H9 (cell line): ENCODE measurements around the gene MAPK4. TPM values are rescaled to one million over a fixed set of nuclear protein-coding genes. Genes with fewer than 3 reads are reported as not detected.

ENCODE experiments used
- DNase-seq: peaks from one replicate; pipeline ENCODE4 v3.0.0-alpha.2; 2017
- H2AFZ ChIP-seq: one replicate; pipeline ENCODE4 v1.6.1; 2013; ENCODE audit warnings: mild to moderate bottlenecking, low read length, control low read depth, moderate library complexity
- H2AK5ac ChIP-seq: 2 replicates; pipeline ENCODE4 v1.6.1; 2013; ENCODE audit warnings: low read length, control low read depth, mixed read lengths; ENCODE audit not compliant: insufficient read length
- H2BK120ac ChIP-seq: one replicate; pipeline ENCODE4 v1.6.1; 2013; ENCODE audit warnings: low read depth, mild to moderate bottlenecking, low read length, control low read depth, inconsistent platforms; ENCODE audit not compliant: poor library complexity, severe bottlenecking
- H2BK12ac ChIP-seq: 2 replicates; pipeline ENCODE4 v1.6.1; 2013; ENCODE audit warnings: low read length, control low read depth, mixed read lengths, low read depth; ENCODE audit not compliant: insufficient read length
- H2BK15ac ChIP-seq: 2 replicates; pipeline ENCODE4 v1.6.1; 2013; ENCODE audit warnings: low read depth, low read length, control low read depth
- H2BK20ac ChIP-seq: one replicate; pipeline ENCODE4 v1.6.1; 2013; ENCODE audit warnings: low read depth, mild to moderate bottlenecking, low read length, control low read depth, inconsistent platforms; ENCODE audit not compliant: poor library complexity, severe bottlenecking
- H2BK5ac ChIP-seq: 2 replicates; pipeline ENCODE4 v1.6.1; 2013; ENCODE audit warnings: low read length, control low read depth, mixed read lengths; ENCODE audit not compliant: insufficient read length
- H3K14ac ChIP-seq: 2 replicates; pipeline ENCODE4 v1.6.1; 2013; ENCODE audit warnings: low read length, control low read depth; ENCODE audit not compliant: insufficient read depth
- H3K18ac ChIP-seq: 2 replicates; pipeline ENCODE4 v1.6.1; 2013; ENCODE audit warnings: low read depth, mild to moderate bottlenecking, mixed read lengths, low read length, control low read depth; ENCODE audit not compliant: insufficient read length
- H3K23ac ChIP-seq: 2 replicates; pipeline ENCODE4 v1.6.1; 2013; ENCODE audit warnings: low read length, control low read depth, mixed read lengths, low read depth; ENCODE audit not compliant: insufficient read length
- H3K23me2 ChIP-seq: 2 replicates; pipeline ENCODE4 v1.6.1; 2013; ENCODE audit warnings: low read depth, mild to moderate bottlenecking, mixed read lengths, low read length, control low read depth; ENCODE audit not compliant: insufficient read length, poor library complexity, severe bottlenecking
- H3K27ac ChIP-seq: 2 replicates; pipeline ENCODE4 v1.5.1; 2013; ENCODE audit warnings: low read length, control low read depth, mixed read lengths, low read depth; ENCODE audit not compliant: insufficient read length
- H3K27me3 ChIP-seq: 2 replicates; pipeline ENCODE4 v1.6.1; 2013; ENCODE audit warnings: low read length, control low read depth, inconsistent platforms; ENCODE audit not compliant: insufficient read depth
- H3K4ac ChIP-seq: 2 replicates; pipeline ENCODE4 v1.6.1; 2013; ENCODE audit warnings: low read depth, mild to moderate bottlenecking, control low read depth, inconsistent platforms, low read length, moderate library complexity
- H3K4me1 ChIP-seq: 2 replicates; pipeline ENCODE4 v1.6.1; 2013; ENCODE audit warnings: low read length, control low read depth, inconsistent platforms; ENCODE audit not compliant: insufficient read depth
- H3K4me2 ChIP-seq: 2 replicates; pipeline ENCODE4 v1.6.1; 2013; ENCODE audit warnings: low read length, control low read depth, mixed read lengths; ENCODE audit not compliant: insufficient read length, insufficient read depth
- H3K56ac ChIP-seq: 2 replicates; pipeline ENCODE4 v1.6.1; 2013; ENCODE audit warnings: low read depth, mild to moderate bottlenecking, mixed read lengths, low read length, control low read depth; ENCODE audit not compliant: insufficient read length
- H3K79me1 ChIP-seq: 2 replicates; pipeline ENCODE4 v1.6.1; 2013; ENCODE audit warnings: low read depth, mild to moderate bottlenecking, moderate library complexity, low read length, control low read depth, inconsistent platforms; ENCODE audit not compliant: insufficient read depth, poor library complexity, severe bottlenecking
- H3K79me2 ChIP-seq: 2 replicates; pipeline ENCODE4 v1.6.1; 2013; ENCODE audit warnings: low read length, control low read depth, inconsistent platforms; ENCODE audit not compliant: insufficient read depth
- H3K9ac ChIP-seq: 2 replicates; pipeline ENCODE4 v1.6.1; 2013; ENCODE audit warnings: low read length, control low read depth, mixed read lengths; ENCODE audit not compliant: insufficient read length; ENCODE audit errors: extremely low read depth
- H3K9me3 ChIP-seq: one replicate; pipeline ENCODE4 v1.6.1; 2013; ENCODE audit warnings: low read depth, low read length, inconsistent platforms; ENCODE audit not compliant: control insufficient read depth
- H3T11ph ChIP-seq: one replicate; pipeline ENCODE4 v1.6.1; 2013; ENCODE audit warnings: mild to moderate bottlenecking, low read length, control low read depth, inconsistent platforms
- H4K20me1 ChIP-seq: one replicate; pipeline ENCODE4 v1.6.1; 2013; ENCODE audit not compliant: control insufficient read depth, insufficient read length, insufficient read depth
- H4K5ac ChIP-seq: 2 replicates; pipeline ENCODE4 v1.6.1; 2013; ENCODE audit warnings: low read depth, mild to moderate bottlenecking, mixed read lengths, low read length, control low read depth; ENCODE audit not compliant: insufficient read length
- H4K8ac ChIP-seq: replicated peaks from 2 replicates; pipeline ENCODE4 v1.6.1; 2013; ENCODE audit warnings: low read length, control low read depth, mixed read lengths, low read depth; ENCODE audit not compliant: insufficient read length
- H4K91ac ChIP-seq: 2 replicates; pipeline ENCODE4 v1.6.1; 2013; ENCODE audit warnings: low read depth, mild to moderate bottlenecking, moderate library complexity, mixed read lengths, low read length, control low read depth; ENCODE audit not compliant: insufficient read length
- H3K27ac Mint-ChIP-seq, 3 experiments: 2 replicates in 2 of 3; 3 replicates in 1 of 3; pipeline ENCODE4 v1.8.0; 2020 to 2021; ENCODE audit warnings: mixed read lengths in 3 of 3, mild to moderate bottlenecking in 1 of 3, moderate library complexity in 1 of 3
- H3K27me3 Mint-ChIP-seq: 2 replicates; pipeline ENCODE4 v1.8.0; 2021; ENCODE audit warnings: low read depth, mild to moderate bottlenecking, moderate library complexity, mixed read lengths
- H3K36me3 Mint-ChIP-seq, 3 experiments: 2 replicates in 2 of 3; 3 replicates in 1 of 3; pipeline ENCODE4 v1.8.0; 2020 to 2021; ENCODE audit warnings: low read depth in 3 of 3, mixed read lengths in 3 of 3; ENCODE audit not compliant: insufficient read depth in 1 of 3
- H3K4me1 Mint-ChIP-seq, 2 experiments: 2 replicates each; pipeline ENCODE4 v1.8.0; 2020; ENCODE audit warnings: mixed read lengths in 2 of 2
- H3K4me3 Mint-ChIP-seq, 2 experiments: 2 replicates in 1 of 2; 3 replicates in 1 of 2; pipeline ENCODE4 v1.8.0; 2020 to 2021; ENCODE audit warnings: mild to moderate bottlenecking in 2 of 2, mixed read lengths in 2 of 2, moderate library complexity in 1 of 2
- H3K9me3 Mint-ChIP-seq, 2 experiments: 2 replicates in 1 of 2; 3 replicates in 1 of 2; pipeline ENCODE4 v1.8.0; 2020; ENCODE audit warnings: mild to moderate bottlenecking in 2 of 2, mixed read lengths in 2 of 2, moderate library complexity in 1 of 2
- WGBS: extraction: QIAGEN DNeasy Blood & Tissue Kit; methylation state at CpG from one replicate; pipeline ENCODE4 v1.1.7; 2013; ENCODE audit warnings: missing lambda C conversion rate, low lambda C conversion rate, mixed read lengths; ENCODE audit not compliant: insufficient read length; ENCODE audit errors: extremely low coverage; 5-methylcytosine and 5-hydroxymethylcytosine counted together
- total RNA-seq: library from RNA; stranded (reverse); gene quantifications from 2 replicates; pipeline ENCODE4 v1.2.1, GENCODE V29; 2021
- TF ChIP-seq, protein P1 (sequence below): fragments of 200-600 bp; sonication (generic); conservative IDR thresholded peaks from 3 replicates; pipeline ENCODE4 v1.8.0; 2021; ENCODE audit warnings: antibody characterized with exemption, mild to moderate bottlenecking

Gene MAPK4
- total RNA-seq, 1 experiment from 2014 or later, result 1.6 TPM

DNA sequence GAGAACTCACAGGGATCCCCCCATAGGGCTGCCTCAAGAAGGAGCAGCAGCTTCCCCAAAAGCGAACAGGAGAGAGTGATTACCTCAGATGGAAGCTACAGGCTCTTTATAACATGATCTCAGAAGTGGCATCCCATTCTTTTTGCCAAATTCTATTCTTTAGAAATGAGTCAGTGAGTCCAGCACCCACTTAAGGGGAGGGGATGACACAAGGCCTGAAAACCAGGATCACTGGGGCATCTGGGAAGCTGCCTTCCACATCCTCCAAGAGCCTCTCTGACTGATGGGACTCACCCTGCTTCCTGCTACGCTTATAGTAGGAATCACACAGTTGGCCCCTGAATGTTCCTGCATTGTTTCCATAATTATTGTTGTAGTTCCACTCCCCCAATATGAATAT lies 96.5 kb downstream of the MAPK4 start:
- no peak overlapping the region for H3K9ac ChIP-seq
- H2BK120ac ChIP-seq, result no peak overlapping the region
- no peak overlapping the region for H3K23ac ChIP-seq
- H3K27me3 ChIP-seq, result no peaks in the 10 kb centered on the region
- no peaks in the 10 kb centered on the region for H3K23me2 ChIP-seq
- H2BK15ac ChIP-seq, result no peak overlapping the region
- no peak overlapping the region for H4K5ac ChIP-seq
- H3K14ac ChIP-seq, result no peak overlapping the region
- no peak overlapping the region for H2AFZ ChIP-seq
- TF ChIP-seq, protein P1, sequence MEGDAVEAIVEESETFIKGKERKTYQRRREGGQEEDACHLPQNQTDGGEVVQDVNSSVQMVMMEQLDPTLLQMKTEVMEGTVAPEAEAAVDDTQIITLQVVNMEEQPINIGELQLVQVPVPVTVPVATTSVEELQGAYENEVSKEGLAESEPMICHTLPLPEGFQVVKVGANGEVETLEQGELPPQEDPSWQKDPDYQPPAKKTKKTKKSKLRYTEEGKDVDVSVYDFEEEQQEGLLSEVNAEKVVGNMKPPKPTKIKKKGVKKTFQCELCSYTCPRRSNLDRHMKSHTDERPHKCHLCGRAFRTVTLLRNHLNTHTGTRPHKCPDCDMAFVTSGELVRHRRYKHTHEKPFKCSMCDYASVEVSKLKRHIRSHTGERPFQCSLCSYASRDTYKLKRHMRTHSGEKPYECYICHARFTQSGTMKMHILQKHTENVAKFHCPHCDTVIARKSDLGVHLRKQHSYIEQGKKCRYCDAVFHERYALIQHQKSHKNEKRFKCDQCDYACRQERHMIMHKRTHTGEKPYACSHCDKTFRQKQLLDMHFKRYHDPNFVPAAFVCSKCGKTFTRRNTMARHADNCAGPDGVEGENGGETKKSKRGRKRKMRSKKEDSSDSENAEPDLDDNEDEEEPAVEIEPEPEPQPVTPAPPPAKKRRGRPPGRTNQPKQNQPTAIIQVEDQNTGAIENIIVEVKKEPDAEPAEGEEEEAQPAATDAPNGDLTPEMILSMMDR, result no peak
- no peak overlapping the region for H3K18ac ChIP-seq
- Mint-ChIP-seq H3K9me3 (no peaks in the 10 kb centered on the region; a peak in 2 of 5 replicates), H3K36me3 (peaks cover 0 to 2% (median 0%) of the 10 kb centered on the region in 3 experiments; a peak in 2 of 7 replicates), H3K4me1 (peaks cover 32 to 38% of the 10 kb centered on the region in 2 experiments), H3K27me3 (no peaks in the 10 kb centered on the region; the same call in 1 of the 2 replicates), H3K27ac (no peak overlapping the region), H3K4me3 (no peak overlapping the region)
- H2AK5ac ChIP-seq, result no peak overlapping the region
- no peak overlapping the region for H3K4me2 ChIP-seq
- no peak overlapping the region for H4K91ac ChIP-seq
- no peak overlapping the region for H2BK20ac ChIP-seq
- DNase-seq, result no peak
- no peak overlapping the region for H4K8ac ChIP-seq
- no peaks in the 10 kb centered on the region for H3K79me1 ChIP-seq
- H3K27ac ChIP-seq, result no peak overlapping the region
- no peaks in the 10 kb centered on the region; the same call in 1 of the 2 replicates for H3K4me1 ChIP-seq
- no peaks in the 10 kb centered on the region for H3K79me2 ChIP-seq
- H2BK5ac ChIP-seq, result no peak overlapping the region
- H2BK12ac ChIP-seq, result no peak overlapping the region
- no peaks in the 10 kb centered on the region for H4K20me1 ChIP-seq
- no CpG with 5 or more reads among the region's 2 CpGs for WGBS
- no peak overlapping the region for H3K56ac ChIP-seq
- H3K4ac ChIP-seq, result no peak overlapping the region
- H3T11ph ChIP-seq, result no peak overlapping the region
- H3K9me3 ChIP-seq, result no peaks in the 10 kb centered on the region
